GM12875 (cell line): ENCODE data around the gene PRAMEF12.

Experiments
- H3K4me3 ChIP-seq: one replicate; pipeline ENCODE4 v1.5.1; 2011; ENCODE audit warnings: low read depth, low read length, control low read depth
- TF ChIP-seq, protein P1 (sequence below): IDR thresholded peaks from 2 replicates; pipeline ENCODE4 v1.5.1; 2011; ENCODE audit warnings: low read depth, mild to moderate bottlenecking, control low read depth, inconsistent platforms, low read length, moderate library complexity, borderline replicate concordance; ENCODE audit not compliant: insufficient read depth

The PRAMEF12 gene

GRCh38 chr1:12757836-12758235 lies 15.7 kb upstream of the PRAMEF12 start:
- TF ChIP-seq, protein P1, sequence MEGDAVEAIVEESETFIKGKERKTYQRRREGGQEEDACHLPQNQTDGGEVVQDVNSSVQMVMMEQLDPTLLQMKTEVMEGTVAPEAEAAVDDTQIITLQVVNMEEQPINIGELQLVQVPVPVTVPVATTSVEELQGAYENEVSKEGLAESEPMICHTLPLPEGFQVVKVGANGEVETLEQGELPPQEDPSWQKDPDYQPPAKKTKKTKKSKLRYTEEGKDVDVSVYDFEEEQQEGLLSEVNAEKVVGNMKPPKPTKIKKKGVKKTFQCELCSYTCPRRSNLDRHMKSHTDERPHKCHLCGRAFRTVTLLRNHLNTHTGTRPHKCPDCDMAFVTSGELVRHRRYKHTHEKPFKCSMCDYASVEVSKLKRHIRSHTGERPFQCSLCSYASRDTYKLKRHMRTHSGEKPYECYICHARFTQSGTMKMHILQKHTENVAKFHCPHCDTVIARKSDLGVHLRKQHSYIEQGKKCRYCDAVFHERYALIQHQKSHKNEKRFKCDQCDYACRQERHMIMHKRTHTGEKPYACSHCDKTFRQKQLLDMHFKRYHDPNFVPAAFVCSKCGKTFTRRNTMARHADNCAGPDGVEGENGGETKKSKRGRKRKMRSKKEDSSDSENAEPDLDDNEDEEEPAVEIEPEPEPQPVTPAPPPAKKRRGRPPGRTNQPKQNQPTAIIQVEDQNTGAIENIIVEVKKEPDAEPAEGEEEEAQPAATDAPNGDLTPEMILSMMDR, result no peak
- no peak overlapping the region for H3K4me3 ChIP-seq

GRCh38 chr1:12760256-12760795 lies 13.2 kb upstream of the PRAMEF12 start:
- TF ChIP-seq, protein P1, result peak; percentile 60; the same call in 1 of the 2 replicates
- no peak overlapping the region for H3K4me3 ChIP-seq

DNA sequence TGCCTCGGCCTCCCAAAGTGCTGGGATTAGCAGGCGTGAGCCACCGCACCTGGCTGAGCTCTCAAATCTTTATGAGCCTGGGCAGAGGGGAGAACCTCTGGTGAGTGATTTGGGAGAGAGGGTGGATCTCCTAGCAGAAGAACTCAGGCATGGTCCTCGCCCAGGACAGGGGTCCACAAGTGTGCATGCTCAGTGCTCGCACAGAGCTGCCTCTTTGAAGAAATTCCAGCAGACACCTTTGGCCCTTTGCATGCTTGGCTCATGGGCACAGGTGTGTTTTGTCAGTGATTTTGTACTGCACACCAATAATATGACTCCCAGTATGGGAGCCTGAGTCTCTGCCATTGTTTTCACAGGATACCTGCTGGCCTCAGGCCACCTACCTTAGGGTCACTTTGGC lies 11.8 kb upstream of the PRAMEF12 start:
- H3K4me3 ChIP-seq, result no peak overlapping the region
- TF ChIP-seq, protein P1, result no peak

- TF ChIP-seq, protein P1, result no peak
- H3K4me3 ChIP-seq, result no peak overlapping the region
Measured at GRCh38 chr1:12762766-12763165, 10.8 kb upstream of the PRAMEF12 start.

GRCh38 chr1:12763479-12763878 lies 10.1 kb upstream of the PRAMEF12 start:
- no peak overlapping the region for H3K4me3 ChIP-seq
- TF ChIP-seq, protein P1, result no peak

- TF ChIP-seq, protein P1, result no peak
- H3K4me3 ChIP-seq, result no peak overlapping the region
Measured at GRCh38 chr1:12764016-12764415, 9.5 kb upstream of the PRAMEF12 start.

GRCh38 chr1:12769031-12769430 lies 4.5 kb upstream of the PRAMEF12 start:
- H3K4me3 ChIP-seq, result no peak overlapping the region
- TF ChIP-seq, protein P1, result no peak
